Activated gamma-delta T cell treated with anti-CD3 and anti-CD28 coated beads, Interleukin-2, amount 50 U/mL, for 16 hours (primary cell): ENCODE data around the gene NRG3.
"Not testable (repeated sequence)": the region's sequence is repeated elsewhere in the genome, so short reads cannot be mapped to it uniquely, and the experiment has no call there.

ENCODE experiments used
- DNase-seq: peaks from one replicate; pipeline ENCODE4 v3.0.0-alpha.2; 2020; ENCODE audit warnings: low read depth

Gene NRG3

DNA sequence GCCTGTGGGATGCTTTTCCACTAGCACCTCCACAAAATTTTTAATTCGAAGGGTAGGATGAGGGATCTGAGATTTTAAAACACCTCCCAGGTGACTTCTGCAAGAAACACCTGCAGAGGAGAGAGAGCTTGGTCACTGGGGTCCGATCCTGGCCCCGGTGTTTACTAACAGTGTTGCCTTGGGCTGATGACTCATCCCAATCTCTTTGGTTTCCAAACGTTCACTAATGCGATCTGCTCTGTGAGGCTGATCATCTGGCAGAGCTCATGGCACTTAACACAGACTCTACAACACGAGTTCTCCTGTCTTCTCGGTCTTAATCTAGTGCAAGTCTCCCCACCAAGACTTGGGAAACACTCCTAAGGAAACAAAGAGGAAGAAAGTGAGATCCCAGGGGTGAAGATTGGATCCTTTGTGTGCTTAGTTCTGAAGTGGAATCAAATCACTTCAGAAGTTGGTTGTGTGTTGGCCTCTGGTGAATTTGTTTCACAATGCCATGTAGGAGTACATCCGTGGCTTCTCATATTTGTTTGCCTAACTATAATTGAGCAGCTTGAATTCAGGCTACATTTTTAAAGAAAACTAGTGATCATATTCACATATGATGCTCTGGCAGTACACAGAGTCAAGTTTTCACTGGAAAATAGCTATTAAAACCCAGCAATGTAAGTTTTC is 407.9 kb downstream of the NRG3 start:
- DNase-seq: no peak

DNA sequence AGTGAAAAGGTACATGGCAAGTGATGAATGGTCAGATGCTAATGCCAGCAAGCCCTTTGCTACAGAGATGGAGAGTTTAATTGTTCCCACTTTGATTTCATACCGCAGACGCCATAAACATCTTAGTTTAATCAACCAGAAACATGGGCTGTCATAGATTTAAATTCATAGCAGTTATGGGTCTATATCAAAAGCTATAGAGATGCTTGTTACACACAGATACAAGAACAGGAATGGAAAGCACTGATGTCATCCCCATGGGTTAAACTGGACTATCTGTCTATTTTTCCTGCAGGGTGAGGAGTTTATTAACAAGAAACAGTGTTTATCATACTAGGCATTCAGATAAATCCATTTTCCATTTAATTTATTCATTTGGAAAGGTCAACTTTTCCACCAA is 409.2 kb downstream of the NRG3 start:
- DNase-seq: no peak

DNA sequence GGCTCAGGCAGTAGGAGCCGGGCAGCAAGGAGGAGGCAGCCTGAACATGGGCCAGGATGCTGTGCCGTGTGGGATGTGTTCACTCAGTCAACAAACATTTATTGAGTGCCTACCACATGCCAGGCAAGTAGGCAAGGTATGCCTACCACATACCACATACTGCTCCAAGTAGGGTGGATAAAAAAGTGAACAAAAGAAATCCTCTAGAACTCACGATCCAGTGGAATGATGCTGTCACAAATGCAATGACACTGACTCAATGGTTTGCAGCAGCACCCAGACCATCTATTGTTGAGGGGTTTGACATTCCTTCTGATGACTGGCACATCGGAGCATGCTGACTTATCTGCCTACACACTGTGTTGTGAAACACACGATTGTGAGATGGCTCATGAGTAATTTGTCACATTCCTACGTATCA is 413.5 kb downstream of the NRG3 start:
- no peak for DNase-seq

DNA sequence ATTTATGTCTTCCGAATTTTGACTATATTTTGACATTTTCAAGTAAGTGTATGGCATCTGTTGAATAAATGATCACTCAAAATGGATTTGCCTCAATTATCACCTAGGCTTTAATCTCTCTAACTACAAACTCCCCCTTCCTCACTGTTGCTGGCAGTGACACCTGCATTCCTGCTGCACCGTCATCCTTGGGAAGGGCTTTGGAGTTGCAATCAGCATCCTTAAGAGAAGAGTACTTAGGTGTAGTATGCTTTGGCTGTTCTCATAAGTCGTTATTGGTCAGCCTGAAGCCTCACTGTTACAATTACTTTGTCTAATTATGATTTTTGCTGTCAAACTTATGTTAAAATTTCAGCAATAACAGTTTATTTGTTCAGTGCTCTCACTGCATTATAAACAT is 415.0 kb downstream of the NRG3 start:
- DNase-seq: no peak

DNA sequence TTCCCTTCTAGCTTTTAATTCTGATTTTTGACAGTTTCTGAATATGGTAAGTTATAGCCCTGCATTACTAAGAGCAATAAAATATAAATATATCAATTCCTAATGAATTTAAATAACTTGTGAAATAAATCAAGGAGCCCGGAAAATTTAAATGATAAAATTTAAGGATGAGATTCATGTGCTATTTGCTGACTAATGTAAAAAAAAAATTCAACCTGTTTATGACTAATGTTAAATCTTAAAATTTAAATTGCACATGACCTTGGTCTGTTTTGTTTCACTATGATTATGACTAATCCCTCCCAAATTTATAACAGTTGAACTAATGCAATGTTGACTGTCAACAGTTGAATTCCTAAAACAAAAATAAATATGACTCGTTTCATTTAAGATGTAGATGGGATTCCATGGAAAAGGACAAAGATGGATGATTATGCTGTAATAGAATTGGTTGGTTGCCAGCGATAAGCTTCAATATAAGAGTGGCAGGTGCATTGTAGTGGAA is 419.9 kb downstream of the NRG3 start:
- no peak for DNase-seq

DNA sequence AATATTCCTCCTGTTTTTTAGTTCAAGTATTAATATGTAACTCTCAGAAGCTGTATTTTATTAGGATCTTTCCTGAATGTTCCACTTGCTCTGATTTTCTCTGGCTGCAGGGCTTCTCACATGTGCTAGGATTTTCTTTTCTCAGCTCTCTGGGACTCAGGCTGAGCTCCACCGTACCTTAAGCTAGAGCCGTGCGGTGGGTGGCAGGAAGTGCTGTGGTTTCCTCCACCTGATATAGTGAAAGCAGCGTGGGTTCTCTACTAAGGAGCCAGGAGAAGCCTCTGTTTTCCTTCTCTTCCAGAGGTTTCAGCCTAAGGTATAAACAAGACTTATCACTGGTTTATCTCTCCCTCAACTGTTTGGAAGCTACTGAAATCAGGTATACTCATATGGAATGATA is 433.6 kb downstream of the NRG3 start:
- no peak for DNase-seq

DNA sequence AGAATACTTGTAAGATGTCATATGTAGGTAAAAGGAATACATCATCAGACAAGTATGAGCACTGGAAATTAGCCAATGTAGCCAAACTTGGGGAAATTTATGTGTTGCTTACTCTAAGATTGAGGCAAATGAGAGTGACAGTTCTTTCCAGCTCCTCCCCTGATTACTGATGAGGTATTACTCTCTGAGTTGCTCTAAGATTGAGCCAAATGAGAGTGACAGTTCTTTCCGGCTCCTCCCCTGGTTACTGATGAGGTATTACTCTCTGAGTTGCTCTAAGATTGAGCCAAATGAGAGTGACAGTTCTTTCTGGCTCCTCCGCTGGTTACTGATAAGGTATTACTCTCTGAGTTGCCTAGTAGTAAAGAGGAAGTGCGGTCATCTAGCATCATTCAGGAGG is 435.8 kb downstream of the NRG3 start:
- no peak for DNase-seq

DNA sequence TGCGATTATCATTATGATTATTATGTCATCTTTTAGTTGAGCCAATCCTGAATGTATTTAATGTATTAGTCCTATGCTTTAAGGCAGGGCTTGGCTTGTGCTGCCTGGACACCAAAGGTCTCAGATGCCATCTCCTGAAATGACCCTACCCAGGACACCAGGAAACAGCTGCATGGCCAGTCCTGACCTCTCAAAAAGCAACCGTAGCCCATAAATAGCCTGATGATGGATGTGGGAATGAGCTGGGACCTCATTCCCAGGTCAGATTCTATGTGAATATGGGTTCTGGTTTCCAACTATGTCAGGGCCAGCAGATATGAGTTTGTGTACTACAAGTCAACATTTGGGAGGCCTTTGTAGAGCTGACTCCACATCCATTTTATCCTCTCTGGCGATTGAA is 438.4 kb downstream of the NRG3 start:
- DNase-seq: no peak

DNA sequence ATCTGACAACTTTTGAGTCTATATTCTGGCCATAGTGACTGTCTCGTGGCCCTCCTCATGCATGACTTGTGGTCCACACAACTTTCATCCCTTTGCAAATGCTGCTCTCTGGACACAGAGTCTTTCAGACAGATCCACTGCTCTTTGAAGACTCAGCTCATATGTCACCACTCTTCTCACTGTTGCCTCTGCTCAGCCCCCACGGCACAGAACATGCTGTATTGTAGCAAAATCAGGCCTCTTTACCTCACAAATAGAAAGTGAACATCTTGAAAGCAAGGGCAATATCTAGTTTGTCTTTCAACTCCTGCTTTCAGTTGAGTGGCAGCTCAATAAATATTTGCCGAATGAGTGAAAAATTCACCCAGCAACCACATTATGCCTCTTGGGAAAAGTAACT is 443.5 kb downstream of the NRG3 start:
- DNase-seq: no peak

DNA sequence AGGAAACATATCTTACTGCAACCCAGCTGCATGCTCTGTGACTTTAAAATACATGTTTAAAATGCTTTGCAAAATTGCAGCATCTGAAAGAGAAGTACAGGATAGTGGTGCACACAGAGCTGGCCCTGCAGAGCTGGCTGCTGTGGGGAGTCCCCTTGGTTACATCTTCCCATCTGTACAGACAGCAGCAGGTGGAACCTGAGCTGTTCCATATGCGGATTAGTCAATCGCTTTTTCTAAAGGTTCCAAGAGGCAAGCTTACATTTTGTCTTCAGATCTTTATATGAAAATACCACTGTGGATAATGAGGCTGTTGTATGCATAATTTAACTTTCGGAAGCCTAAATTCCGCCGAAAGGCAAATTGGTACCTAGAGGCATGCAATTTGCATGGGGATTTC is 444.1 kb downstream of the NRG3 start:
- DNase-seq: no peak

DNA sequence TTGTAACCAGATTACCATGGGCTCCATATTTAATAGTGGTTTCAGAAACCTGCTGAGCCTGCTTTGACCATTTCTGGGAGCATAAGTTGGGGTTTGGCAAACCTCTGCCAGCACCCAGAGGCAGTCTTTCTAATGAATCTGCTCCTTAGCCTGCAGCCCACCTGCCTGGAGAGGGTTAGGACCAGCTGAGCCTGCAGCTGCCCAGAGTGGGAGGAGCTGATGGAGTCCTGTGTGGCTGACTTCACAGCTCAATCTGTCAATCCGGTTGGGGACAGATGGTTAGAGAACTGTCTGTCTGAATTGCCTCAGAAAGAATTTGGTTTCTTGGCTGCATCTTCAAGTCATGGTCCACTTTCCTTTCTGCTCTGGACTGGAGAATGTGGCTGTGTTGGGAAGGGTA is 444.6 kb downstream of the NRG3 start:
- DNase-seq: no peak

DNA sequence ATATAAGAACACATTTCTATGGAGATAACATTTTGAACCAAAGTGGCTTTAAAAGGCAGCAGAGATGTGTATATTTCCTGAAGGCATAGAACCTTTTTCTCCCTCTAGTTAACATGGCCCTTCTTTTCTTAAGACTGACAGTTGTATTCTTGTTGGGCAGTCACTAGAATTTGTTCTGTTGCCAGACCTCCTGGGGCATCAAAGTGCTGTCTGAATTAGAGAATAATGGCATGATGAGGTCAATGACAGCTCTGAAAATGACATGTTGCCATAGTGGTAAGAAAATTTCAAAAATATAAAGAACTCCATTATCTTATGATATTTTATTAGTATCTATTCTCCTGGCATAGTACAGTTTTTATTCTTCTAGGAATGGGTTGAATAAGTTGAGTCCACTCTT is 446.7 kb downstream of the NRG3 start:
- no peak for DNase-seq

DNA sequence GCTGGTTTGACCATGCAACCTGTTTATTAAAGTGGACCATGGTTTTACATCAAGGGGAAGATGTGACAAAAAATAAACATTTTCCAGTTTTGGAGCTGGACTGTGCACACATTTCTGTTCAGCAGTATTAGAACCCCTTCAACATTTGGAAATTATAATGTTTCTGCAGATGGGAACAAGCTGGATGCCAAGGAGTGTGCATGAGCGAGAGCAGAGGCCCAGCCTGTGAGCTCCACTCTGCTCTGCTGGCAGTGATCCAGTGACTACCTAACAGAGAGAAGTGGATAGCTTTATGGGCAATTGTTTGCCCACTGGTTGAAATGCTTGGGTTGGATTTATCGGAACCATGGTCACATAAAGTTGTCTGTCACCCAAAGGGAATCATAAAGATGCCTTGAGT is 456.7 kb downstream of the NRG3 start:
- DNase-seq: no peak

DNA sequence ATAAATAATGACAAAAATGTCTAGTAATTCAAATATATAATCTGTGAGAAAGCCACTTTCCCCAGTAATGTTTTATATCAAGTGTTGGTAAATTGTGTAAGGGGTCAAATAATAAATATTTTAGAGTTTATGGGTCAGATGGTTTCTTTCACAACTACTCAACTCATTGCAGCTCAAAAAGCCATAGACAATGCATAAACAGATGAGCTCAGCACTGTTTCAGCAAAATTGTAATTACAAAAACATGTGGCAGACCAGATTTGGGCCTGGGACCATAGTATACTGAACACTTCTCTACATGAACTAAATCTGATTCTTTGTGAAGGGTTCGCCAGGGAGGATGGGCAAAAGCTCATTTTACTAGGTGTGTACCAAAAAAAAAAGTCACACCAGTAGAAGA is 460.8 kb downstream of the NRG3 start:
- no peak for DNase-seq

DNA sequence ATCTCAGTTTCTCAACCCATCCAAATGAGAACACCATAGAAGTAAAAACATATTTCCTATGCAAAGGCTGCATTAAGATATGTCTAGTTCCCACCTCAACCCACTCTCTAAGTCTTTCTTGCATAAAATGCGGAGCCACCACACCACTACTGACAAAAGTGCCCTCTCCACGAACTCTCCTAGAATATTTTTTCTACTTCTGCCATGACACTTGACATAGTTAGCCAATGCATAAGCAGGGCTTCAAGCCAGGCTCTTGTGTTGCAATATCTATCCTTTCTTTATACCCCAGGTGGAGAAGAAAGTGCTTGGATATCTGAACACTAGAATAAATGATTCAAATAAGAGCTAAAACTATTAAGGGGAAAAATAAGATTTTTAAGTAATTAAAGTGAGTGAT is 465.2 kb downstream of the NRG3 start:
- DNase-seq: no peak

DNA sequence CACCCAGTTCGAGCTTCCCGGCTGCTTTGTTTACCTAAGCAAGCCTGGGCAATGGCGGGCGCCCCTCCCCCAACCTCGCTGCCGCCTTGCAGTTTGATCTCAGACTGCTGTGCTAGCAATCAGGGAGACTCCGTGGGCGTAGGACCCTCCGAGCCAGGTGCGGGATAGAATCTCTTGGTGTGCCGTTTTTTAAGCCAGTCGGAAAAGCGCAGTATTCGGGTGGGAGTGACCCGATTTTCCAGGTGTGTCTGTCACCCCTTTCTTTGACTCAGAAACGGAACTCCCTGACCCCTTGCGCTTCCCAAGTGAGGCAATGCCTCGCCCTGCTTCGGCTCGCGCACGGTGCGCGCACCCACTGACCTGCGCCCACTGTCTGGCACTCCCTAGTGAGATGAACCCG is 474.6 kb downstream of the NRG3 start:
- DNase-seq: not testable (repeated sequence)

DNA sequence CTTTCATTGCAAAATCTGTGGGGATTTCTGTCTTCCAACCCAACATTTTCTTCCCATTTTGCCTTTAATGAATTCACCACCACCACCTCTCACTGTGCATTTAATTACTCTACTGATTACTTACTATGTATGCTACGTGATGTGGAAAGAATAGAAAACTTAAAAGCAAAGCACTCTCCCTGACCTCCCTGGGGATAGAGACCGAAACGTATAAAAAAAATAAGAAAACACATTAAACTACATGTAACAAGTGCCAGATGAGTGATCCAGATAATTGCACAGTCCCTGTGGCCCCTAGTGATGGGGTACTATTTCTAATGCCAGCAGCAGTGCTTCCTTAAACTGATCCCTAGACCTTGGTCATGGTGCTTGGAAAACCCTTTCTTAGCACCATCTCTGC is 478.4 kb downstream of the NRG3 start:
- DNase-seq: no peak

DNA sequence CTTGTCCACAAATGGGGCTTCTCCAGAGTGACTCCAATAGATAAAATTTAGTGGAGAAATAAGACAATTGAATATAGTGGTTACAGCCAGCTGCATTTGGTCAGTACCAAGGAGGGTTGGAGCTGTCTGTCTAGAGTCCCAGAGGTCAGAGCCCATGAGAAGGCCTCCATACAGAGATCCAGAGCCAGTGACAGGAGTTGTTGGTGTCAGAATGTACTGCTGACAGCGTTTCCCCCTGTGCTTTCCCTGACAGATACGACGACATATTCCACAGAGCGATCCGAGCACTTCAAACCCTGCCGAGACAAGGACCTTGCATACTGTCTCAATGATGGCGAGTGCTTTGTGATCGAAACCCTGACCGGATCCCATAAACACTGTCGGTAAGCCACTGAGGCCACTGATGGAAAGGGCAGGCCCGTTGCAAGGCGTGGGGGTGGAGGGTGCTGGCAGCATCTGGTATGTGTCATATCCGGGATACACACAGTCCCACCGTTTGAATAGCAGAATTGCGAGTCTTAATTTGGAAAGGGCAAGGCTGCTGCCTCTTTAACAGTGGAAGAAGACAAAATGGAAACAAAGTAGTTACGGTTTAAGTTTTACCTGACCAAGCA is 483.6 kb downstream of the NRG3 start:
- DNase-seq: no peak

DNA sequence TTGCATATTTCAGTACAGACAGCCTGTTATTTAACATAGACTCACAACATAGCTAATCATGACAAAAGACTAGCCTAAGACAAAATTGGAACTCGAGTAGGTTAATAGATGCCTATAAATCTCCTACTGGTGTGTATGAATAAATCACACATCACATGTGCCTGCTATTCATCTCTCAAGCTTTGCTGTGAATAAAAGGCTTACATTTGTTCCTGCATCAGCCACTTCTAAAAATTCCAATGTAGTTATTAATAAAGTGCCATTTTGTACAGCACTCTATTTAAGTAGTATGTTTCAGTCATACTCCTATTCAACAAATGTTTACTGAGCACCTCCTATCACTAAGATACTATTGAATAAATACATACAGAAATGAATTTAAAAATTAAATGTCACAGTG is 486.3 kb downstream of the NRG3 start:
- no peak for DNase-seq

DNA sequence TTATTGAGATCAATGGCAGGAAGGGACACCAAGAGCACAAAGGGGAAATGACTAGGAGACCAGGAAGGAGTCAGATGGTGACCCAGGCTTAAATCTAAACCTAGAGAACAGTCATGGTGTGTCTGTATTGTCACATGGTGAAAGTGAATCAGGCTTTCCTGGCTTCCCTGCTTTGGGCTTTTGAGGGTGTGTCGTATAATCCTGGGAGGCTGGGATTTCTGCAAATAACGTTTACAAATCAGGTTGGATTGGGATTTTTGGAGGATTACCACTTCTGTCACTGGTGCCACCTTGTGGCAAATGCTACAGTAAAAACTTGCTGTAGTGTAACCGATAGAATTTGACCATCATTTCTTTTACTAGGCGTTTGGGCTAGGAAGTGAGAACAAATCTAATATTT is 502.6 kb downstream of the NRG3 start:
- no peak for DNase-seq

DNA sequence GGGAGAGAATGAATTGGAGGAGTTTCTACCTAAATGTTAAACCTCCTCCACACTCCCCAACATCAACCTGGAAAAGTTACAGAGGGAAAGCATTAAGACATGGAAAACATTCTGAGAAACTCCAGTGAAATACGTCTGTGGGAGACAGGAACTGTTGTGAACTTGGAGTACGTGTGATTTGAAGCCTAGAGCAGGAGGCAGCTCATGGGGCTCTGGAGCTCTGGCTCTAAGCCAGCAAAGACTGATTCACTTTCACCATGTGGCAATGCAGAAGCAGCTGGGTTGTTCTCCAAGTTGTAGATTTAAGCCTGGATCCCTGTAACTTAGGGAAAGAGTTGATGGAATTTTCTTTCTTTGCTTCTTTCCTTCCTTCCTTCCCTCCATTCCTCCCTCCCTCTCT is 503.2 kb downstream of the NRG3 start:
- no peak for DNase-seq

DNA sequence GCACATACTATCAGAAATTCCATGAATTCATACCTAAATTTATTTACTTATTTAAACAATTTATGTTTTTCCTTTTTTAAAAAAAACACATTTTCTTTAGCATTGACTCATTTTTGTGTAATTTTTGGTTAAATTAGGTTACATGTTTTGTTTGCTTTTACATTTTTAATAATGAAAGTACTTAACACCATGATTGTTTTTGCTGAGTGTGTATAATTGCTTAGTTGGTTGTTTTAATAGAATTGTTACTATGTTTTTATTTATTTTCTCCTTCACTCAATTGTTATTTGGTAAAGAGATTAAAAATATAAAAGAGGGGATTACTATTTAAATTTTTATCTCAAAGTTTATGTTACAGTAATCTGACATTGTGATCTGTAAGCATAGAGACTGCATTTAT is 508.4 kb downstream of the NRG3 start:
- DNase-seq: no peak

DNA sequence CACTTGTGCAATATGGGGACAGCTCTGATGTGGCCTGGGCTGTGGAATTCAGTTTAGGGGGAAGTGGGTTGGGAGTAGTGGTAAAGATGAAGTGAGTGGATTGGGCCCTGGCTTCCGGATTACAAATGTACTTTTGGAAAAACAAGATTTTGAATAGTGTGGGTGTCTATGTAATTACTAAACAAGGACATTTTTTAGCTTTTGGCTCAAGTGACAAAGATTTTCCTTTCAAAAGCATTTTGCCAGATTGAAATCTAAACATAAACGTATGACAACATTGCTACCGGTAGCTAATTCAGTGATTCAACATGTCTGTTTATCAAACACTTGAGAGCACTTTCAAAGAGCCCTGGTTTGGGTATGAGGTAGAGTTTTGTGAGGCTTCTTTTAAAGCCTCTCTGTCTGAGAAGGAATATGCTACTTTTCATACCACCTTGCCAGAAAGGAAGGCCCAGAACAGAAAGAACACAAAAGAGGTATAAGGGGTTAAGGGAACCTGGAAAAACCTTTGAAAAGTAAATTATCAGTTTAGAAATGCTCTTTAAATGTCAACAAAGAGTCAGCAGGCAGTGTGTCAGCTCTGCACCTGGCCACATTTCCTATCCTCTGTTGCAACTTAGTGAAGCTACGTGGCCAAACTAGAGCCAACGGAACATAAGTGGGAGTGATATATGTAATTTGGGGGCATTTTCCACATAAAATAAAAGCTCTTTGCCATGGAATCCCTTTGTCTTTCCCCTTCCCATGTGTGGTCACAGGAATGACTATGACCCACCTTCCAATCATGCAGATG is 516.1 kb downstream of the NRG3 start:
- no peak for DNase-seq
